Central memory CD8-positive, alpha-beta T cell (primary cell): ENCODE measurements around the gene ACSL3.

Experiments used
- ATAC-seq: fragments of 150-1000 bp; cut with Tn5 transposase; replicated peaks from 2 replicates; pipeline ENCODE4 v1.10.0; 2022; ENCODE audit warnings: mild to moderate bottlenecking, moderate FRiP score, moderate number of reproducible peaks; ENCODE audit not compliant: poor library complexity, severe bottlenecking; ENCODE audit errors: extremely low read depth
- DNase-seq, 2 donors: peaks; one replicate each; pipeline ENCODE4 v3.0.0; 2021; ENCODE audit warnings: low spot score in 2 of 2
- H3K27ac Mint-ChIP-seq: one replicate; pipeline ENCODE4 v1.8.0; 2022; ENCODE audit warnings: low read depth, mild to moderate bottlenecking, moderate library complexity, mixed read lengths
- H3K27me3 Mint-ChIP-seq: one replicate; pipeline ENCODE4 v1.8.0; 2022; ENCODE audit warnings: mixed read lengths
- H3K36me3 Mint-ChIP-seq: one replicate; pipeline ENCODE4 v1.8.0; 2022; ENCODE audit warnings: mild to moderate bottlenecking, moderate library complexity, mixed read lengths; ENCODE audit not compliant: insufficient read depth
- H3K4me1 Mint-ChIP-seq: one replicate; pipeline ENCODE4 v1.8.0; 2022; ENCODE audit warnings: mixed read lengths
- H3K4me3 Mint-ChIP-seq: one replicate; pipeline ENCODE4 v1.8.0; 2022; ENCODE audit warnings: mild to moderate bottlenecking, moderate library complexity, mixed read lengths
- H3K9me3 Mint-ChIP-seq: one replicate; pipeline ENCODE4 v1.8.0; 2022; ENCODE audit warnings: mixed read lengths

ACSL3 gene

DNA sequence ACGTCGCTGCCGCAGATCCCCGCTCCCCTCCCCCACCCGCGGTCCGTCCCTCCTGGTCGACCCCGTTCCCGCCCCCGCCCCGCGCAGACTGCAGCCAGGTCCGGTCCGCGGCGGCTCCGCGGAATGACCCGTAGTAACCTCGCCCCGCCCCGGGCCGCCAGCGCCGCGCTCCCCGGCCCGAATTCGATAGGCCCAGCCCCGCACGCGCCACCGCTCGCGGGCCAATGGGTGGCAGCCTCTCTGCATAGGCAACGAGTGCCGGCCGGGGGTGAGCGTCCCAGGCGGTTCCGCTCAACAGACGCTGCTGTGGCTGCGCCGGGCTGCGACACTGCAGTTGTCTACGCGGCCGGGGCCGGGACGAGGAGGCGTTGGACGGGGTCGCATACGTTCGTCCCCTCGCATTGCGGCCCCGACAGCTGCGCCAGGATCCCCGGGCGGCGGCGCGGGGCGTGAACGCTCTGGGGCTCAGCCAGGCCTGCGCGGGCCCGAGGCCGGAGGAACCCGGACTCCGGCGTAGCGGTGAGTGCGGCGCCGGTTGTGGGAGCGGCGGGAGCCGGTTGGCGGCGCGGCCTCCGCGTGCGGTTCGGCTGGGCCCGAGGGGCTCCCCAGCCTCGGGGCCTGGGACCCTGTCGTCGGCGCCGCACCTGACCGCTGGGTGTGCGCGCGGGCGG, at the start of gene ACSL3:
Gene ACSL3 (plus strand): TSS at position 297 of the 671 bp plus-strand sequence. CDS start 47,737 bp downstream, outside the sequence.
- Mint-ChIP-seq H3K27ac (peak within 1 kb of the TSS; percentile 85), H3K9me3 (no peaks in the 10 kb centered on the region), H3K4me3 (no peak within 1 kb of the TSS), H3K4me1 (peaks cover 6% of the 10 kb centered on the region), H3K36me3 (peaks cover 3% of the 10 kb centered on the region), H3K27me3 (no peaks in the 10 kb centered on the region)
- DNase-seq (peak; percentile 84 to 86), ATAC-seq (peak; percentile 98)

GRCh38 chr2:222811828-222812227, 49.0 kb upstream of the ACSL3 start:
- ATAC-seq, result no peak
- Mint-ChIP-seq H3K27ac (no peak overlapping the region), H3K27me3 (peaks cover 18% of the 10 kb centered on the region)

DNA sequence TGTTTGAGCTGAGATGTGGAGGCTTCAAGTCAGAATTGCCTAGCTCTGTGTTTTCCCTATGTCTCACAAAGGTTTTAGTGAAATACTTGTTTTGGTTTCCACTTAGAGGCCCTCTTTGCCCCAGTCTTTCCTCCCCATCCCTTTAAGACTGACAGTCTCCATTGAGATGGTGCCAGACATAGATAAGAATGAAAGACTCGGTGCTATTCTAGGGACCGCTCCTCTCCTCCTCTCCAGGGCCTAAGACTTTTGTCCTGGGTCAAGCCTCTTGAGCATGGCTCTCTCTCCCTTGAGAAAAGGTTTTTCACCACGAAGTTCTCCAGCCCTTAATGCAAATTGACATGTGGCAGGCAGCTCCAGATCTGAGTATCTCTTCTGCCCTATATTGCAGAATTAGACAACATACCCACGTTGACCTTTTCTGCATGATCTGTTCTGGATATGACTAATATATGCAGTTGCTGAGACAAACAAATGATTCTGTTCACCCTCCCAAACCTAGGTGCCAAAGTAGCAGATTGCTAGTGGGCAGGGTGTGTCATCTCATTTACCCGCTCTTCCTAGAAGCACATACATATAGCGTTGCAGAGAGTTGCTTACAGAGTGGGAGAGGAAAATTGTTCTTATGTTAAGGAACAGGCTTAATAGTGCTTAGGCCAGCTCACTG, 47.5 kb upstream of the ACSL3 start:
- Mint-ChIP-seq H3K4me1 (no peaks in the 10 kb centered on the region), H3K36me3 (no peaks in the 10 kb centered on the region), H3K9me3 (no peaks in the 10 kb centered on the region), H3K27me3 (peaks cover 9% of the 10 kb centered on the region), H3K4me3 (no peak overlapping the region), H3K27ac (no peak overlapping the region)
- no peak for ATAC-seq
- DNase-seq, result no peak

More at GRCh38 chr2:222811828-222812227, 49.0 kb upstream of the ACSL3 start:
- DNase-seq, result no peak
- H3K36me3 Mint-ChIP-seq, result no peaks in the 10 kb centered on the region
- no peaks in the 10 kb centered on the region for H3K4me1 Mint-ChIP-seq
- no peaks in the 10 kb centered on the region for H3K9me3 Mint-ChIP-seq
- no peak overlapping the region for H3K4me3 Mint-ChIP-seq

DNA sequence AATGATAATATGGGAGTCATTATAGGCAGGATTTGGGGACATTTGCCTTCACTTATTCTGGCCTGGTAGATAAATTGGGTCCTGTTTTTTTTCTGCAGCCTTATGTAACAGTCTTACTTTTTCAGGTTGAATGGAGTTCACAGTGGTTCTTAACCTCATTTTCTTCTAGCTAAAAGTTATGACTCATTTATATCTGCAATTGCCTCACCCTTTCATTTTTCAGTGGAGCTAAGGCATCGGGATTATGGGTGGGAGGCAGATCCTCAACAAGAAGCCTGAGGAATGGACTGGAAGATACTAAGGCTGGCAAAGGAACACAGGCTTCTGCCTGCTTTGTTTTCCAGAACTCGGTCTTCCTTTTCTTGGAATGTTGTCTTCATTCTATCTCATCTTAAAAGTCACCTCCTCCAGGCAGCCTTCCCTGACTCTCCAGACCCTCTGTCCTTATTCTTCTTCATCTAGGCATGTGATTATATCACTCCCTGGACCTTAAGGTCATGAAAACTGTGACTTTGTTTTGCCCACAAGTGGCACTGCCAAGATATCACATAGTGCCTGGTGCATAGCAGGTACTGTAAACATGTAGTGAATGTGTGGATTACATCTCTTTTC, 41.0 kb upstream of the ACSL3 start:
- no peak overlapping the region for H3K27ac Mint-ChIP-seq
- H3K27me3 Mint-ChIP-seq, result peaks cover 18% of the 10 kb centered on the region
- H3K9me3 Mint-ChIP-seq, result no peaks in the 10 kb centered on the region
- H3K36me3 Mint-ChIP-seq, result no peaks in the 10 kb centered on the region
- DNase-seq (no peak), ATAC-seq (no peak)
- no peak overlapping the region for H3K4me3 Mint-ChIP-seq
- no peaks in the 10 kb centered on the region for H3K4me1 Mint-ChIP-seq

DNA sequence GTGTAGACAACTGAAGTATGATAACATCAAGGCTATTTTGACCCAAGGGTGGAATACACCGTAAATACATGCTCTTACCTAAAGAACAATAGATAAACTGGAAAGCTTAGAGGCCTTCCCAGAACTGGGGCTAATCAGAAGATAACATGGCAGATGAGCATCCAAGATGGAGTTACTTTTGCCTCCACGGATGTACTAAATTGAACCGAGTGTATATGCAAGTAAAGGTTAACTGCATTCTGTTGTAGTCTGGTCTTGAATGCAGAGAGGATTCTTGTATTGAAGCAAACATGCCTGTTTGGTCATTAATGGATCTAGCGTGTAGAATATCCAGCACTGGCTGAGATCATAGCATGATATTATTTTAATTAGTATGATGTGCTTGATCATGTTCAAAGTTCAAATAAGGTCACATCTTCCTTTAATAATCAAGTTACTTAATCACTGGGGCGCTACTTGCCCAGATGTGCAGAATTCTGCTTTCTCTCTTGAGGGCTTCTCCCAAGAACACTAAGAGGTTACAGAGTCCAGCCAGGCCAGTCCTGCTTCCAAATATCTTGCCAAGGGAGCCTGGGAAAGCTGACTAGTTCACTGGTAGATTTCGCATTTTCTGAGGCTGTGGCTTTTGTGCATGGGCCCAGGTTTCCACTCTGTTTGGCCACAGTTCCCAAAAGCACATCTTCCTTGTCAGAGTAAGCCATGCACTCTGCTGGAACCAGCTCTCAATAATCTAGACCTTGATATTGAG, 37.5 kb upstream of the ACSL3 start:
- Mint-ChIP-seq H3K9me3 (no peaks in the 10 kb centered on the region), H3K36me3 (no peaks in the 10 kb centered on the region), H3K27ac (no peak overlapping the region), H3K4me3 (no peak overlapping the region), H3K4me1 (no peaks in the 10 kb centered on the region), H3K27me3 (peaks cover 18% of the 10 kb centered on the region)
- no peak for ATAC-seq
- DNase-seq, result no peak

- no peak overlapping the region for H3K4me3 Mint-ChIP-seq
- no peaks in the 10 kb centered on the region for H3K4me1 Mint-ChIP-seq
- H3K27ac Mint-ChIP-seq, result no peak overlapping the region
- no peaks in the 10 kb centered on the region for H3K36me3 Mint-ChIP-seq
- DNase-seq, result no peak
- H3K27me3 Mint-ChIP-seq, result peaks cover 17% of the 10 kb centered on the region
- no peaks in the 10 kb centered on the region for H3K9me3 Mint-ChIP-seq
- no peak for ATAC-seq
These were observed 35.8 kb upstream of the ACSL3 start for GRCh38 chr2:222825031-222825430.

DNA sequence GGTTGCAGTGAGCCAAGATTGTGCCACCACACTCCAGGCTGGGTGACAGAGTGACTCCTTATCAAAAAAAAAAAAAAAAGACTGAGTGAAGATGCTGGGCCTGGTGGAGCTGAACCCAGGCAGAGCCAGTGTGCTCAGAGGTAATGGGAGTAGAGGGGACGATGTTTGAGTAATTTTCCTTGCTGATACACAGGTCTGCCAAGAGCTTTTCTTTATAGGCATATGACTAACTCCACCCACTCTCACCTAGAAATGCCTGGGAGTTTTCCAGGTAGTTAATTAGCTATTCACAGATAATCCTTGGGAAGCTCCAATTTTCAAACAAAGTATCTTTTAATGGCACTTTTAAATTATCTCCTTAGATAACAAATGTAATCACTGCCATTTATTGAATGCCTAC, 33.4 kb upstream of the ACSL3 start:
- ATAC-seq (no peak), DNase-seq (no peak)
- Mint-ChIP-seq H3K27me3 (peaks cover 21% of the 10 kb centered on the region), H3K4me1 (no peaks in the 10 kb centered on the region), H3K9me3 (no peaks in the 10 kb centered on the region), H3K27ac (no peak overlapping the region), H3K4me3 (no peak overlapping the region), H3K36me3 (no peaks in the 10 kb centered on the region)

GRCh38 chr2:222828572-222828971, 32.3 kb upstream of the ACSL3 start:
- no peak for DNase-seq
- peaks cover 21% of the 10 kb centered on the region for H3K27me3 Mint-ChIP-seq
- H3K36me3 Mint-ChIP-seq, result no peaks in the 10 kb centered on the region
- H3K4me1 Mint-ChIP-seq, result no peaks in the 10 kb centered on the region
- H3K4me3 Mint-ChIP-seq, result no peak overlapping the region
- H3K27ac Mint-ChIP-seq, result no peak overlapping the region
- H3K9me3 Mint-ChIP-seq, result no peaks in the 10 kb centered on the region
- no peak for ATAC-seq

DNA sequence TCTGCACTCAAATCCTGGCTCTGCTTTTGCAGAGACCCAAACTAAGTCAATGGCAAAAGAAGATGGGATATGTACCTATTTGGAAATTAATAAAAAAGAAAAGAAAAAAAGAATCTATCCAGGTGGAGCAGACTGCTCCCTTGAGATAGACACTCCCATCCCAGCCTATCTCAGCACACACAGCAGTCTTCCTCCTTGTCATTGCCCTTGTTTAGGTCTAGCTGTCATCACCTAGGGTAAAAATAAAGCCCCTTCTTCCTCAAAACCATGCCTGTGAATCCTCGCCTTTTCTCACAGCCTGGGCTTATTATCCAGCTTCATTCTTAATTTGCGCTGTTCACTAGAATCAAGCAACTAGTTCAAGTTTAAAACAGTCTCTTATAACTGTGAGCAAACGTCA, 30.7 kb upstream of the ACSL3 start:
- peaks cover 31% of the 10 kb centered on the region for H3K27me3 Mint-ChIP-seq
- no peak overlapping the region for H3K4me3 Mint-ChIP-seq

GRCh38 chr2:222833410-222833809, 27.4 kb upstream of the ACSL3 start:
- no peaks in the 10 kb centered on the region for H3K4me1 Mint-ChIP-seq
- no peak overlapping the region for H3K27ac Mint-ChIP-seq
- ATAC-seq (no peak), DNase-seq (no peak)
- H3K4me3 Mint-ChIP-seq, result no peak overlapping the region
- H3K36me3 Mint-ChIP-seq, result no peaks in the 10 kb centered on the region
- peaks cover 59% of the 10 kb centered on the region for H3K27me3 Mint-ChIP-seq
- H3K9me3 Mint-ChIP-seq, result no peaks in the 10 kb centered on the region

More for the DNA sequence above, 30.7 kb upstream of the ACSL3 start:
- no peak overlapping the region for H3K27ac Mint-ChIP-seq
- no peaks in the 10 kb centered on the region for H3K9me3 Mint-ChIP-seq
- no peaks in the 10 kb centered on the region for H3K4me1 Mint-ChIP-seq
- ATAC-seq, result no peak
- no peak for DNase-seq
- H3K36me3 Mint-ChIP-seq, result no peaks in the 10 kb centered on the region

GRCh38 chr2:222835143-222835822, 25.6 kb upstream of the ACSL3 start:
- H3K27ac Mint-ChIP-seq, result no peak overlapping the region
- no peak for DNase-seq
- H3K9me3 Mint-ChIP-seq, result no peaks in the 10 kb centered on the region
- peaks cover 47% of the 10 kb centered on the region for H3K27me3 Mint-ChIP-seq
- H3K36me3 Mint-ChIP-seq, result no peaks in the 10 kb centered on the region
- H3K4me3 Mint-ChIP-seq, result no peak overlapping the region
- H3K4me1 Mint-ChIP-seq, result no peaks in the 10 kb centered on the region
- no peak for ATAC-seq

DNA sequence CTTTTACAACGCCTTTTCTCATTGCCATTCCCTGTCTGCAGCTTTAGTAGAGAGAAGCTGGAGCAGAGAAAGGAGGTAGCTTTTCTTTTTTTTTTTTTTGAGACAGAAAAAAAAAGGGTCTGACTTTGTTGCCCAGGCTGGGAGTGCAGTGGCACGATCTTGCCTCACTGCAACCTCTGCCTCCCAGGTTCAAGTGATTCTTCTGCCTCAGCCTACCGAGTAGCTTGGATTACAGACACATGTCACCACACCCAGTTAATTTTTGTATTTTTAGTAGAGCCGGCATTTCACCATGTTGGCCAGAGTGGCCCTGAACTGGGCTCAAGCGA, 25.0 kb upstream of the ACSL3 start:
- Mint-ChIP-seq H3K27ac (no peak overlapping the region), H3K9me3 (no peaks in the 10 kb centered on the region), H3K4me1 (no peaks in the 10 kb centered on the region), H3K4me3 (no peak overlapping the region), H3K27me3 (peaks cover 42% of the 10 kb centered on the region), H3K36me3 (no peaks in the 10 kb centered on the region)
- DNase-seq (no peak), ATAC-seq (no peak)
